Ascending aorta (tissue), 2 donors: ENCODE results near the gene ZMIZ1. TPM values are rescaled to one million over a fixed set of nuclear protein-coding genes. Genes with fewer than 3 reads are reported as not detected.

Experiments used
- DNase-seq, 2 donors: peaks; one replicate each; pipeline ENCODE4 v3.0.0-alpha.2; 2019; ENCODE audit warnings: low spot score in 2 of 2
- H3K27ac ChIP-seq, 2 donors: fragments of 200-600 bp; sonication (generic); one replicate each; pipeline ENCODE4 v1.5.1; 2016 to 2017; ENCODE audit warnings: mild to moderate bottlenecking in 1 of 2
- H3K27me3 ChIP-seq: fragments of 200-600 bp; sonication (generic); one replicate; pipeline ENCODE4 v1.5.1; 2017
- H3K36me3 ChIP-seq, 2 donors: fragments of 200-600 bp; sonication (generic); one replicate each; pipeline ENCODE4 v1.5.1; 2016
- H3K4me1 ChIP-seq, 2 donors: fragments of 200-600 bp; sonication (generic); one replicate each; pipeline ENCODE4 v1.5.1; 2016 to 2017; ENCODE audit warnings: mild to moderate bottlenecking in 1 of 2
- H3K4me3 ChIP-seq, 2 donors: fragments of 200-600 bp; sonication (generic); one replicate each; pipeline ENCODE4 v1.5.1; 2016 to 2017; ENCODE audit warnings: mild to moderate bottlenecking in 1 of 2
- H3K9me3 ChIP-seq, 2 donors: fragments of 200-600 bp; sonication (generic); one replicate each; pipeline ENCODE4 v1.5.1; 2016
- CTCF ChIP-seq, 3 experiments: fragments of 200-600 bp in 2 of 3; fragments of 450-650 bp in 1 of 3; sonication (generic) in 2 of 3; IDR thresholded peaks; one replicate each; pipeline ENCODE4 v1.5.1; 2016 to 2019; ENCODE audit warnings: antibody characterized with exemption in 3 of 3, mild to moderate bottlenecking in 1 of 3, moderate library complexity in 1 of 3
- intact Hi-C: fragments of 100-400 bp; cut with DNase I; formaldehyde crosslinking; loops from one replicate; pipeline ENCODE4 v1.15.1; 2023
- total RNA-seq: library from RNA; depleted of rRNA; stranded (reverse); fragments of >200 nt; gene quantifications from one replicate; pipeline ENCODE4 v1.1.0, GENCODE V29; 2016

ZMIZ1 gene
- total RNA-seq, 1 donor from 2014 or later, result 96.2 TPM

- peak in 1 of 2 donors; percentile 78 for DNase-seq
- Histone ChIP-seq H3K9me3 (no peaks in the 10 kb centered on the region), H3K27me3 (no peaks in the 10 kb centered on the region), H3K4me1 (peaks cover 4 to 22% of the 10 kb centered on the region in 2 donors), H3K27ac (no peak overlapping the region), H3K36me3 (peaks cover 22 to 26% of the 10 kb centered on the region in 2 donors), H3K4me3 (no peak overlapping the region)
- intact Hi-C loops, result no loop called here
- no peak for TF ChIP-seq CTCF (IDR thresholded peaks at IDR 0.05)
Observed at GRCh38 chr10:79127151-79127961, 58.6 kb downstream of the ZMIZ1 start.

GRCh38 chr10:79128241-79128922 is 59.6 kb downstream of the ZMIZ1 start:
- intact Hi-C loops, result no loop called here
- Histone ChIP-seq H3K27me3 (no peaks in the 10 kb centered on the region), H3K9me3 (no peaks in the 10 kb centered on the region), H3K36me3 (peaks cover 17 to 25% of the 10 kb centered on the region in 2 donors), H3K4me3 (no peak overlapping the region), H3K4me1 (peaks cover 4 to 22% of the 10 kb centered on the region in 2 donors), H3K27ac (no peak overlapping the region)
- TF ChIP-seq CTCF (IDR thresholded peaks at IDR 0.05), result no peak
- DNase-seq, result no peak

- Histone ChIP-seq H3K9me3 (no peaks in the 10 kb centered on the region), H3K27ac (no peak overlapping the region), H3K36me3 (peaks cover 14 to 21% of the 10 kb centered on the region in 2 donors), H3K27me3 (no peaks in the 10 kb centered on the region), H3K4me3 (no peak overlapping the region), H3K4me1 (peaks cover 4 to 22% of the 10 kb centered on the region in 2 donors)
- no peak for TF ChIP-seq CTCF (IDR thresholded peaks at IDR 0.05)
- DNase-seq, result no peak
- intact Hi-C loops, result no loop called here
Observed at GRCh38 chr10:79128923-79129305, 60.1 kb downstream of the ZMIZ1 start.

GRCh38 chr10:79129361-79129997 is 60.7 kb downstream of the ZMIZ1 start:
- Histone ChIP-seq H3K27me3 (no peaks in the 10 kb centered on the region), H3K27ac (peak overlapping the region in 1 of 2 donors; percentile 57), H3K4me3 (no peak overlapping the region), H3K36me3 (peaks cover 9 to 21% of the 10 kb centered on the region in 2 donors), H3K9me3 (no peaks in the 10 kb centered on the region), H3K4me1 (peaks cover 4 to 22% of the 10 kb centered on the region in 2 donors)
- intact Hi-C loops, result no loop called here
- TF ChIP-seq CTCF (IDR thresholded peaks at IDR 0.05), result no peak
- DNase-seq, result no peak

- no peak for TF ChIP-seq CTCF (IDR thresholded peaks at IDR 0.05)
- intact Hi-C loops, result no loop called here
- Histone ChIP-seq H3K36me3 (peaks cover 5 to 14% of the 10 kb centered on the region in 2 donors), H3K27me3 (no peaks in the 10 kb centered on the region), H3K27ac (no peak overlapping the region), H3K4me1 (peaks cover 4 to 22% of the 10 kb centered on the region in 2 donors), H3K4me3 (no peak overlapping the region), H3K9me3 (no peaks in the 10 kb centered on the region)
- DNase-seq, result no peak
Observed at GRCh38 chr10:79130255-79130654, 61.5 kb downstream of the ZMIZ1 start.
